ENCODE results near the gene ZNF474.

Gene ZNF474

GRCh38 chr5:122121479-122122465, 7.6 kb upstream of the ZNF474 start:
- Histone ChIP-seq H3K9me3 (ENCODE audit: severe bottlenecking) (no peaks in the 10 kb centered on the region), H3K36me3 (ENCODE audit: low read depth) (no peaks in the 10 kb centered on the region), H3K27ac (ENCODE audit: poor library complexity, severe bottlenecking) (peak overlapping the region; percentile 32), H3K27me3 (ENCODE audit: insufficient read depth, poor library complexity, severe bottlenecking) (no peaks in the 10 kb centered on the region), H3K4me3 (ENCODE audit: severe bottlenecking) (no peak overlapping the region), H3K4me1 (ENCODE audit: insufficient read depth, poor library complexity, severe bottlenecking) (peaks cover 19% of the 10 kb centered on the region)
- TF ChIP-seq, protein P1, sequence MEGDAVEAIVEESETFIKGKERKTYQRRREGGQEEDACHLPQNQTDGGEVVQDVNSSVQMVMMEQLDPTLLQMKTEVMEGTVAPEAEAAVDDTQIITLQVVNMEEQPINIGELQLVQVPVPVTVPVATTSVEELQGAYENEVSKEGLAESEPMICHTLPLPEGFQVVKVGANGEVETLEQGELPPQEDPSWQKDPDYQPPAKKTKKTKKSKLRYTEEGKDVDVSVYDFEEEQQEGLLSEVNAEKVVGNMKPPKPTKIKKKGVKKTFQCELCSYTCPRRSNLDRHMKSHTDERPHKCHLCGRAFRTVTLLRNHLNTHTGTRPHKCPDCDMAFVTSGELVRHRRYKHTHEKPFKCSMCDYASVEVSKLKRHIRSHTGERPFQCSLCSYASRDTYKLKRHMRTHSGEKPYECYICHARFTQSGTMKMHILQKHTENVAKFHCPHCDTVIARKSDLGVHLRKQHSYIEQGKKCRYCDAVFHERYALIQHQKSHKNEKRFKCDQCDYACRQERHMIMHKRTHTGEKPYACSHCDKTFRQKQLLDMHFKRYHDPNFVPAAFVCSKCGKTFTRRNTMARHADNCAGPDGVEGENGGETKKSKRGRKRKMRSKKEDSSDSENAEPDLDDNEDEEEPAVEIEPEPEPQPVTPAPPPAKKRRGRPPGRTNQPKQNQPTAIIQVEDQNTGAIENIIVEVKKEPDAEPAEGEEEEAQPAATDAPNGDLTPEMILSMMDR (IDR thresholded peaks at IDR 0.05; ENCODE audit: poor library complexity, severe bottlenecking) = no peak
- DNase-seq (ENCODE audit: low spot score) (peak; percentile 72), ATAC-seq (ENCODE audit: low read depth) (peak; percentile 97)

- no peaks in the 10 kb centered on the region for H3K27me3 ChIP-seq (ENCODE audit: insufficient read depth, poor library complexity, severe bottlenecking)
- no peak for DNase-seq (ENCODE audit: low spot score)
- no peaks in the 10 kb centered on the region for H3K36me3 ChIP-seq (ENCODE audit: low read depth)
- no peak overlapping the region for H3K4me3 ChIP-seq (ENCODE audit: severe bottlenecking)
- ATAC-seq (ENCODE audit: low read depth) = no peak
- H3K4me1 ChIP-seq (ENCODE audit: insufficient read depth, poor library complexity, severe bottlenecking) = peaks cover 19% of the 10 kb centered on the region
- H3K9me3 ChIP-seq (ENCODE audit: severe bottlenecking) = no peaks in the 10 kb centered on the region
- TF ChIP-seq, protein P1 (IDR thresholded peaks at IDR 0.05; ENCODE audit: poor library complexity, severe bottlenecking) = no peak
- no peak overlapping the region for H3K27ac ChIP-seq (ENCODE audit: poor library complexity, severe bottlenecking)
These were observed 4.6 kb upstream of the ZNF474 start for GRCh38 chr5:122124766-122125165.

- ATAC-seq (ENCODE audit: low read depth) = no peak
These were observed 3.1 kb upstream of the ZNF474 start for GRCh38 chr5:122126177-122126755.

GRCh38 chr5:122126756-122127321, 2.5 kb upstream of the ZNF474 start:
- no peaks in the 10 kb centered on the region for H3K36me3 ChIP-seq (ENCODE audit: low read depth)
- H3K4me3 ChIP-seq (ENCODE audit: severe bottlenecking) = no peak overlapping the region
- no peaks in the 10 kb centered on the region for H3K9me3 ChIP-seq (ENCODE audit: severe bottlenecking)
- TF ChIP-seq, protein P1 (IDR thresholded peaks at IDR 0.05; ENCODE audit: poor library complexity, severe bottlenecking) = no peak
- peaks cover 8% of the 10 kb centered on the region for H3K4me1 ChIP-seq (ENCODE audit: insufficient read depth, poor library complexity, severe bottlenecking)
- ATAC-seq (ENCODE audit: low read depth) (no peak), DNase-seq (ENCODE audit: low spot score) (no peak)
- no peak overlapping the region for H3K27ac ChIP-seq (ENCODE audit: poor library complexity, severe bottlenecking)
- no peaks in the 10 kb centered on the region for H3K27me3 ChIP-seq (ENCODE audit: insufficient read depth, poor library complexity, severe bottlenecking)

More at GRCh38 chr5:122126177-122126755, 3.1 kb upstream of the ZNF474 start:
- H3K9me3 ChIP-seq (ENCODE audit: severe bottlenecking) = no peaks in the 10 kb centered on the region
- H3K4me1 ChIP-seq (ENCODE audit: insufficient read depth, poor library complexity, severe bottlenecking) = peaks cover 14% of the 10 kb centered on the region
- no peak overlapping the region for H3K4me3 ChIP-seq (ENCODE audit: severe bottlenecking)
- DNase-seq (ENCODE audit: low spot score) = no peak
- no peaks in the 10 kb centered on the region for H3K36me3 ChIP-seq (ENCODE audit: low read depth)
- TF ChIP-seq, protein P1 (IDR thresholded peaks at IDR 0.05; ENCODE audit: poor library complexity, severe bottlenecking) = no peak
- no peaks in the 10 kb centered on the region for H3K27me3 ChIP-seq (ENCODE audit: insufficient read depth, poor library complexity, severe bottlenecking)
- no peak overlapping the region for H3K27ac ChIP-seq (ENCODE audit: poor library complexity, severe bottlenecking)
